HCT116 (cell line): ENCODE data around the gene MOB2. TPM values are rescaled to one million over a fixed set of nuclear protein-coding genes. Genes with fewer than 3 reads are reported as not detected.

Experiments used
- ATAC-seq: fragments of 200-7000 bp; cut with Tn5 transposase; 2 replicates; pipeline ENCODE4 v1.9.1; 2020; ENCODE audit warnings: mild to moderate bottlenecking, moderate library complexity
- BruUV-seq: library from RNA; stranded (reverse); fragments of 400-500 nt; replicated peaks from 2 replicates; lab custom pipeline; 2021; lab: Mats Ljungman, UMichigan
- CTCF ChIA-PET: fragments of 300-600 bp; sonication (Branson Sonifier 250); formaldehyde crosslinking; loops from one replicate; lab custom pipeline; 2021; ENCODE audit warnings: antibody characterized with exemption; lab: Charles Lee
- POLR2A ChIA-PET: fragments of 300-600, 350-600 bp; sonication (Branson Sonifier 250); formaldehyde crosslinking; loops from one replicate; lab custom pipeline; 2021; ENCODE audit warnings: antibody characterized with exemption; lab: Charles Lee
- RAD21 ChIA-PET, 2 experiments: fragments of 300-600 bp; sonication (Branson Sonifier 250); formaldehyde crosslinking; loops; one replicate each; lab custom pipeline; 2023; ENCODE audit warnings: low total read pairs in 2 of 2; ENCODE audit not compliant: uncharacterized antibody in 2 of 2, unreplicated experiment in 2 of 2, low non-redundant PET in 1 of 2; lab: Charles Lee
- DNase-seq: peaks from one replicate; pipeline ENCODE4 v3.0.0-alpha.2; 2010; ENCODE audit warnings: low read depth, low spot score
- H2AFZ ChIP-seq: fragments of 200-600 bp; shearing (Covaris generic), sonication (generic); 2 replicates; pipeline ENCODE4 v1.6.1; 2017; ENCODE audit warnings: low read depth, mixed run types, mixed read lengths, antibody characterized with exemption, low read length; ENCODE audit not compliant: poor library complexity, severe bottlenecking
- H3K27ac ChIP-seq: 2 replicates; pipeline ENCODE4 v1.5.1; 2012; ENCODE audit warnings: low read depth, low read length
- H3K27me3 ChIP-seq: fragments of 200-600 bp; sonication (generic); 2 replicates; pipeline ENCODE4 v1.6.1; 2016; ENCODE audit warnings: mixed run types, low read length, mixed read lengths; ENCODE audit not compliant: insufficient read depth
- H3K36me3 ChIP-seq, 2 experiments: fragments of 200-500 bp in 1 of 2; fragments of 200-600 bp in 1 of 2; sonication (Bioruptor generic) in 1 of 2; sonication (generic) in 1 of 2; 2 replicates each; pipeline versions ENCODE4 v1.5.1 to v1.6.1; 2014 to 2016; ENCODE audit warnings: low read length in 2 of 2, inconsistent platforms in 1 of 2, mixed read lengths in 1 of 2, mixed run types in 1 of 2; ENCODE audit not compliant: insufficient read depth in 2 of 2, control insufficient read depth in 1 of 2
- H3K4me1 ChIP-seq, 2 experiments: fragments of 200-600 bp in 1 of 2; sonication (generic) in 1 of 2; 2 replicates each; pipeline versions ENCODE4 v1.5.1 to v1.6.1; 2012 to 2017; ENCODE audit warnings: low read length in 2 of 2, inconsistent platforms in 1 of 2, mild to moderate bottlenecking in 1 of 2, mixed read lengths in 1 of 2, mixed run types in 1 of 2, moderate library complexity in 1 of 2; ENCODE audit not compliant: insufficient read depth in 2 of 2, control insufficient read depth in 1 of 2
- H3K4me2 ChIP-seq: fragments of 200-600 bp; sonication (generic); 2 replicates; pipeline ENCODE4 v1.6.1; 2017; ENCODE audit warnings: mixed run types, low read length, mixed read lengths
- H3K4me3 ChIP-seq, 2 experiments: fragments of 200-600 bp in 1 of 2; sonication (generic) in 1 of 2; replicated peaks in 1 of 2; 2 replicates each; pipeline ENCODE4 v1.5.1; 2011 to 2016; ENCODE audit warnings: low read length in 2 of 2, control low read depth in 1 of 2, low read depth in 1 of 2, mild to moderate bottlenecking in 1 of 2, mixed read lengths in 1 of 2, mixed run types in 1 of 2
- H3K79me2 ChIP-seq: fragments of 200-600 bp; sonication (generic); 2 replicates; pipeline ENCODE4 v1.6.1; 2017; ENCODE audit warnings: mild to moderate bottlenecking, mixed run types, low read length, moderate library complexity, mixed read lengths; ENCODE audit not compliant: insufficient read depth
- H3K9ac ChIP-seq: fragments of 200-600 bp; sonication (generic); 2 replicates; pipeline ENCODE4 v1.6.1; 2016; ENCODE audit warnings: low read length, mixed read lengths
- H3K9me2 ChIP-seq: fragments of 200-600 bp; sonication (generic), shearing (Covaris generic); 2 replicates; pipeline ENCODE4 v1.6.1; 2017; ENCODE audit warnings: mixed run types, mild to moderate bottlenecking, moderate library complexity; ENCODE audit not compliant: insufficient read depth
- H3K9me3 ChIP-seq, 2 experiments: fragments of 200-500 bp in 1 of 2; fragments of 200-600 bp in 1 of 2; sonication (Bioruptor generic) in 1 of 2; sonication (generic) in 1 of 2; 2 replicates each; pipeline ENCODE4 v1.6.1; 2014 to 2017; ENCODE audit warnings: low read length in 2 of 2, mixed read lengths in 2 of 2, inconsistent platforms in 1 of 2, low read depth in 1 of 2, mild to moderate bottlenecking in 1 of 2, mixed run types in 1 of 2, moderate library complexity in 1 of 2; ENCODE audit not compliant: control insufficient read depth in 1 of 2, insufficient read depth in 1 of 2
- H4K20me1 ChIP-seq: fragments of 200-600 bp; sonication (generic), shearing (Covaris generic); 2 replicates; pipeline ENCODE4 v1.6.1; 2017; ENCODE audit warnings: mixed run types, mild to moderate bottlenecking, moderate library complexity; ENCODE audit not compliant: insufficient read depth
- ELF1 ChIP-seq: IDR thresholded peaks from 2 replicates; pipeline ENCODE4 v1.6.1; 2012; ENCODE audit warnings: low read depth, borderline replicate concordance
- FOSL1 ChIP-seq: IDR thresholded peaks from 2 replicates; pipeline ENCODE4 v1.6.1; 2012; ENCODE audit warnings: low read depth
- POLR2A ChIP-seq: IDR thresholded peaks from 2 replicates; pipeline ENCODE4 v1.7.0; 2011; ENCODE audit warnings: borderline replicate concordance; ENCODE audit not compliant: insufficient read depth, insufficient read length; ENCODE audit errors: extremely low read depth
- POLR2AphosphoS5 ChIP-seq: IDR thresholded peaks from 2 replicates; pipeline ENCODE4 v1.6.1; 2011; ENCODE audit warnings: mild to moderate bottlenecking, low read depth, low read length, moderate library complexity
- SRF ChIP-seq: IDR thresholded peaks from 2 replicates; pipeline ENCODE4 v1.6.1; 2012; ENCODE audit warnings: low read depth
- TCF7L2 ChIP-seq: IDR thresholded peaks from 2 replicates; pipeline ENCODE4 v1.7.0; 2011; ENCODE audit warnings: borderline replicate concordance, inconsistent platforms; ENCODE audit not compliant: insufficient read depth, insufficient read length; ENCODE audit errors: extremely low read depth
- YY1 ChIP-seq: IDR thresholded peaks from 2 replicates; pipeline ENCODE4 v1.6.1; 2011; ENCODE audit warnings: low read length, low read depth, moderate library complexity, mild to moderate bottlenecking; ENCODE audit not compliant: insufficient replicate concordance; ENCODE audit errors: extremely low read depth
- intact Hi-C: fragments of 100-400 bp; cut with micrococcal nuclease; formaldehyde crosslinking; loops from 2 replicates; pipeline ENCODE4 v1.10.0; 2022
- total RNA-seq: library from RNA; stranded (reverse); gene quantifications from one replicate; pipeline ENCODE4 v1.2.1, GENCODE V29; 2021; ENCODE audit not compliant: unreplicated experiment
- TF ChIP-seq, protein P1 (sequence below), 3 experiments: fragments of 200-600 bp in 1 of 3; sonication (generic) in 1 of 3; IDR thresholded peaks in 2 of 3; conservative IDR thresholded peaks in 1 of 3; 2 replicates each; pipeline ENCODE4 v1.5.1; 2012 to 2017; ENCODE audit warnings: low read depth in 2 of 3, low read length in 2 of 3, antibody characterized with exemption in 1 of 3, borderline replicate concordance in 1 of 3, control low read depth in 1 of 3, mild to moderate bottlenecking in 1 of 3, mixed read lengths in 1 of 3, mixed run types in 1 of 3, moderate library complexity in 1 of 3; ENCODE audit not compliant: insufficient read depth in 1 of 3
- TF ChIP-seq, protein P2 (sequence below): IDR thresholded peaks from 2 replicates; pipeline ENCODE4 v1.6.1; 2011; ENCODE audit warnings: mild to moderate bottlenecking, low read length, moderate library complexity; ENCODE audit not compliant: insufficient replicate concordance; ENCODE audit errors: extremely low read depth
- TF ChIP-seq, protein P3 (sequence below): IDR thresholded peaks from 2 replicates; pipeline ENCODE4 v1.6.1; 2012; ENCODE audit warnings: low read depth

The MOB2 gene
- total RNA-seq, 1 experiment from 2014 or later: 25.7 TPM

GRCh38 chr11:1438261-1438966 lies 48.2 kb downstream of the MOB2 start:
- Histone ChIP-seq H3K9ac (no peak overlapping the region), H3K9me2 (no peaks in the 10 kb centered on the region), H4K20me1 (no peaks in the 10 kb centered on the region), H2AFZ (no peak overlapping the region), H3K79me2 (no peaks in the 10 kb centered on the region), H3K4me3 (no peak overlapping the region), H3K36me3 (no peaks in the 10 kb centered on the region), H3K27me3 (no peaks in the 10 kb centered on the region), H3K4me2 (no peak overlapping the region), H3K9me3 (no peaks in the 10 kb centered on the region), H3K27ac (no peak overlapping the region; the same call in 1 of the 2 replicates), H3K4me1 (peaks cover 0 to 6% of the 10 kb centered on the region in 2 experiments; a peak in 1 of 4 replicates)
- CTCF ChIA-PET: no interaction called here
- POLR2A ChIA-PET: no interaction called here
- TF ChIP-seq, protein P1, sequence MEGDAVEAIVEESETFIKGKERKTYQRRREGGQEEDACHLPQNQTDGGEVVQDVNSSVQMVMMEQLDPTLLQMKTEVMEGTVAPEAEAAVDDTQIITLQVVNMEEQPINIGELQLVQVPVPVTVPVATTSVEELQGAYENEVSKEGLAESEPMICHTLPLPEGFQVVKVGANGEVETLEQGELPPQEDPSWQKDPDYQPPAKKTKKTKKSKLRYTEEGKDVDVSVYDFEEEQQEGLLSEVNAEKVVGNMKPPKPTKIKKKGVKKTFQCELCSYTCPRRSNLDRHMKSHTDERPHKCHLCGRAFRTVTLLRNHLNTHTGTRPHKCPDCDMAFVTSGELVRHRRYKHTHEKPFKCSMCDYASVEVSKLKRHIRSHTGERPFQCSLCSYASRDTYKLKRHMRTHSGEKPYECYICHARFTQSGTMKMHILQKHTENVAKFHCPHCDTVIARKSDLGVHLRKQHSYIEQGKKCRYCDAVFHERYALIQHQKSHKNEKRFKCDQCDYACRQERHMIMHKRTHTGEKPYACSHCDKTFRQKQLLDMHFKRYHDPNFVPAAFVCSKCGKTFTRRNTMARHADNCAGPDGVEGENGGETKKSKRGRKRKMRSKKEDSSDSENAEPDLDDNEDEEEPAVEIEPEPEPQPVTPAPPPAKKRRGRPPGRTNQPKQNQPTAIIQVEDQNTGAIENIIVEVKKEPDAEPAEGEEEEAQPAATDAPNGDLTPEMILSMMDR (IDR thresholded peaks at IDR 0.05 in 2 of 3, conservative IDR thresholded peaks at IDR 0.05 in 1 of 3; ENCODE audit: borderline replicate concordance in 1 of 3, insufficient read depth in 1 of 3, low read depth in 2 of 3, low read length in 2 of 3): no peak
- TF ChIP-seq, protein P2, sequence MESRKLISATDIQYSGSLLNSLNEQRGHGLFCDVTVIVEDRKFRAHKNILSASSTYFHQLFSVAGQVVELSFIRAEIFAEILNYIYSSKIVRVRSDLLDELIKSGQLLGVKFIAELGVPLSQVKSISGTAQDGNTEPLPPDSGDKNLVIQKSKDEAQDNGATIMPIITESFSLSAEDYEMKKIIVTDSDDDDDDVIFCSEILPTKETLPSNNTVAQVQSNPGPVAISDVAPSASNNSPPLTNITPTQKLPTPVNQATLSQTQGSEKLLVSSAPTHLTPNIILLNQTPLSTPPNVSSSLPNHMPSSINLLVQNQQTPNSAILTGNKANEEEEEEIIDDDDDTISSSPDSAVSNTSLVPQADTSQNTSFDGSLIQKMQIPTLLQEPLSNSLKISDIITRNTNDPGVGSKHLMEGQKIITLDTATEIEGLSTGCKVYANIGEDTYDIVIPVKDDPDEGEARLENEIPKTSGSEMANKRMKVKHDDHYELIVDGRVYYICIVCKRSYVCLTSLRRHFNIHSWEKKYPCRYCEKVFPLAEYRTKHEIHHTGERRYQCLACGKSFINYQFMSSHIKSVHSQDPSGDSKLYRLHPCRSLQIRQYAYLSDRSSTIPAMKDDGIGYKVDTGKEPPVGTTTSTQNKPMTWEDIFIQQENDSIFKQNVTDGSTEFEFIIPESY: no peak
- TF ChIP-seq POLR2A (no peak), FOSL1 (no peak), TCF7L2 (no peak), SRF (no peak), POLR2AphosphoS5 (no peak), ELF1 (no peak), YY1 (no peak)
- TF ChIP-seq, protein P3, sequence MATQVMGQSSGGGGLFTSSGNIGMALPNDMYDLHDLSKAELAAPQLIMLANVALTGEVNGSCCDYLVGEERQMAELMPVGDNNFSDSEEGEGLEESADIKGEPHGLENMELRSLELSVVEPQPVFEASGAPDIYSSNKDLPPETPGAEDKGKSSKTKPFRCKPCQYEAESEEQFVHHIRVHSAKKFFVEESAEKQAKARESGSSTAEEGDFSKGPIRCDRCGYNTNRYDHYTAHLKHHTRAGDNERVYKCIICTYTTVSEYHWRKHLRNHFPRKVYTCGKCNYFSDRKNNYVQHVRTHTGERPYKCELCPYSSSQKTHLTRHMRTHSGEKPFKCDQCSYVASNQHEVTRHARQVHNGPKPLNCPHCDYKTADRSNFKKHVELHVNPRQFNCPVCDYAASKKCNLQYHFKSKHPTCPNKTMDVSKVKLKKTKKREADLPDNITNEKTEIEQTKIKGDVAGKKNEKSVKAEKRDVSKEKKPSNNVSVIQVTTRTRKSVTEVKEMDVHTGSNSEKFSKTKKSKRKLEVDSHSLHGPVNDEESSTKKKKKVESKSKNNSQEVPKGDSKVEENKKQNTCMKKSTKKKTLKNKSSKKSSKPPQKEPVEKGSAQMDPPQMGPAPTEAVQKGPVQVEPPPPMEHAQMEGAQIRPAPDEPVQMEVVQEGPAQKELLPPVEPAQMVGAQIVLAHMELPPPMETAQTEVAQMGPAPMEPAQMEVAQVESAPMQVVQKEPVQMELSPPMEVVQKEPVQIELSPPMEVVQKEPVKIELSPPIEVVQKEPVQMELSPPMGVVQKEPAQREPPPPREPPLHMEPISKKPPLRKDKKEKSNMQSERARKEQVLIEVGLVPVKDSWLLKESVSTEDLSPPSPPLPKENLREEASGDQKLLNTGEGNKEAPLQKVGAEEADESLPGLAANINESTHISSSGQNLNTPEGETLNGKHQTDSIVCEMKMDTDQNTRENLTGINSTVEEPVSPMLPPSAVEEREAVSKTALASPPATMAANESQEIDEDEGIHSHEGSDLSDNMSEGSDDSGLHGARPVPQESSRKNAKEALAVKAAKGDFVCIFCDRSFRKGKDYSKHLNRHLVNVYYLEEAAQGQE: no peak
- intact Hi-C loops: no loop called here
- RAD21 ChIA-PET: no interaction called here
- no TSS peak for BruUV-seq
- ATAC-seq (no peak), DNase-seq (no peak)
